ENCODE data around the gene SRGAP2B.
"Not testable (repeated sequence)": the region's sequence is repeated elsewhere in the genome, so short reads cannot be mapped to it uniquely, and the experiment has no call there.

DNA sequence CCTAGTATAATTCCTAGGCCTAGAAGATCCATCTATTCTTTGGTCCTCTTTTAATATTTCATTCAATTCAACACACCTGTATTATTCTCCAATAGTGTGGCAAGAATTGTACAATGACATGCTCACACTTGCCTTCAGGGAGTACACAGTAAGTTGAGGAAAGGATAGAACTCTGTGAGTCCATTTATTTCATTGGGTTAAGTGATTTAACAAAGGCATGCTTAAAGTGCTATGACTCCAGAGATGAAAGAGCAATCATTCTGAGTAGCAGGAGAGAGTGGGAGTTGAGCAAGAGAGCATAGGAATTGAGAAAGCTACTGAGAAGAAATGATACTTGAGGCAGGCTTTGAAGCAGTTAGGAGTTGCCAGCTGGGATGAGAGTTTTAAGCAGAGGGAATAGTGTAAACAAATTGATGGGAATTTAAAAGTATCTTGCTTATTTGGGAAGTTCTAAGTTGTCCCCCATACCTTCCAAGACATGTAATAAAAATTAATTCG, 19.5 kb upstream of the SRGAP2B start:
- not testable (repeated sequence) for TF ChIP-seq POLR2A (IDR thresholded peaks at IDR 0.05)
- TF ChIP-seq, protein P1, sequence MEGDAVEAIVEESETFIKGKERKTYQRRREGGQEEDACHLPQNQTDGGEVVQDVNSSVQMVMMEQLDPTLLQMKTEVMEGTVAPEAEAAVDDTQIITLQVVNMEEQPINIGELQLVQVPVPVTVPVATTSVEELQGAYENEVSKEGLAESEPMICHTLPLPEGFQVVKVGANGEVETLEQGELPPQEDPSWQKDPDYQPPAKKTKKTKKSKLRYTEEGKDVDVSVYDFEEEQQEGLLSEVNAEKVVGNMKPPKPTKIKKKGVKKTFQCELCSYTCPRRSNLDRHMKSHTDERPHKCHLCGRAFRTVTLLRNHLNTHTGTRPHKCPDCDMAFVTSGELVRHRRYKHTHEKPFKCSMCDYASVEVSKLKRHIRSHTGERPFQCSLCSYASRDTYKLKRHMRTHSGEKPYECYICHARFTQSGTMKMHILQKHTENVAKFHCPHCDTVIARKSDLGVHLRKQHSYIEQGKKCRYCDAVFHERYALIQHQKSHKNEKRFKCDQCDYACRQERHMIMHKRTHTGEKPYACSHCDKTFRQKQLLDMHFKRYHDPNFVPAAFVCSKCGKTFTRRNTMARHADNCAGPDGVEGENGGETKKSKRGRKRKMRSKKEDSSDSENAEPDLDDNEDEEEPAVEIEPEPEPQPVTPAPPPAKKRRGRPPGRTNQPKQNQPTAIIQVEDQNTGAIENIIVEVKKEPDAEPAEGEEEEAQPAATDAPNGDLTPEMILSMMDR (IDR thresholded peaks at IDR 0.05): not testable (repeated sequence)

Data from body of pancreas (tissue), 4 donors.